Measurements from ENCODE around the gene SMIM32.
A peak's percentile ranks its signal among the peaks of the same experiment; 100 is the strongest.

DNA sequence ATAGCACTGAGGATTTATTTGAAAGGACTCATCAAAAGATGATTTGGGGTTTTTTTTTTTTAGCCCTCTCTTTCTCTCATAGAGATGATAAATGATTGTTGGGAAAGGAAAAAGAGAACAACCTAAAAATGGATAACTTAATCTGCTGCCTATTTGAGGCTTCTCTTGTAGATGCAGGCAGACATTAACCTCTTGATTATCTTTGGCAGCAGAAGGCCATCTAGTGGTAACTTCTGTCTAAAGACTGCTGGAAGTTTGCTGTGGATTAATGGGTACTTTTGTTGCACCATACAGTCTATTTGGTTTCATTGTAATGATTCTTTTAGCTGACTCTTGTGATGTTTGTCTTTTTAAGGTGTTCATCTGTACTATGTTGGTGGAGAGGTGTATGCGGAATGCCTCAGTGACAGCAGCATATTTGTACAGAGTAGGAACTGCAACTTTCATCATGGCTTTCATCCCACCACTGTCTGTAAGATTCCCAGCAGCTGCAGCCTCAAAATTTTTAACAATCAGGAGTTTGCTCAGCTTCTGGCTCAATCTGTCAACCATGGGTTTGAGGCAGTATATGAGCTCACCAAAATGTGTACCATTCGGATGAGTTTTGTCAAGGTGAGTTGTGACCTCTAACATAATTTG, 18.8 kb downstream of the SMIM32 start:
- TF ChIP-seq POLR2A (IDR thresholded peaks at IDR 0.05), result no peak
- peak; percentile 62 to 84 (median 66) for TF ChIP-seq CTCF (IDR thresholded peaks at IDR 0.05)

All from right lobe of liver (tissue), 4 donors.